ENCODE data around the gene YEATS4. TPM values are rescaled to one million over a fixed set of nuclear protein-coding genes. Genes with fewer than 3 reads are reported as not detected.

Gene YEATS4
- total RNA-seq, 1 experiment from 2014 or later, result 38.9 TPM

GRCh38 chr12:69417741-69418167, 58.2 kb downstream of the YEATS4 start:
- intact Hi-C loops (cut with micrococcal nuclease; ENCODE audit: unreplicated experiment), result no loop called here
- no peak overlapping the region for H3K27ac Mint-ChIP-seq (ENCODE audit: unreplicated experiment)
- H3K4me1 Mint-ChIP-seq (ENCODE audit: low read depth, unreplicated experiment), result peaks cover 19% of the 10 kb centered on the region
- H3K9me3 Mint-ChIP-seq (ENCODE audit: low read depth, unreplicated experiment), result peaks cover 3% of the 10 kb centered on the region
- no peak for TF ChIP-seq CTCF (IDR thresholded peaks at IDR 0.05; ENCODE audit: unreplicated experiment)
- no peaks in the 10 kb centered on the region for H3K27me3 Mint-ChIP-seq (ENCODE audit: unreplicated experiment)
- no peak for DNase-seq
- H3K36me3 Mint-ChIP-seq (ENCODE audit: insufficient read depth, unreplicated experiment), result no peaks in the 10 kb centered on the region
- CTCF ChIA-PET, result interaction anchor here (0.6 to 0.7 kb wide), 3 partner anchors 11 to 379 kb away, joined by 4 to 8 read pairs (median 4); no protein-coding TSS in a partner anchor
- no peak overlapping the region for H3K4me3 Mint-ChIP-seq (ENCODE audit: low read depth, unreplicated experiment)
- BruUV-seq (replicated peaks), result no TSS peak

- no peak for DNase-seq
- H3K27ac Mint-ChIP-seq (ENCODE audit: unreplicated experiment), result no peak overlapping the region
- intact Hi-C loops (cut with micrococcal nuclease; ENCODE audit: unreplicated experiment), result no loop called here
- no TSS peak for BruUV-seq (replicated peaks)
- CTCF ChIA-PET, result no interaction called here
- H3K36me3 Mint-ChIP-seq (ENCODE audit: insufficient read depth, unreplicated experiment), result no peaks in the 10 kb centered on the region
- H3K4me1 Mint-ChIP-seq (ENCODE audit: low read depth, unreplicated experiment), result peaks cover 19% of the 10 kb centered on the region
- no peak overlapping the region for H3K4me3 Mint-ChIP-seq (ENCODE audit: low read depth, unreplicated experiment)
- H3K27me3 Mint-ChIP-seq (ENCODE audit: unreplicated experiment), result no peaks in the 10 kb centered on the region
- peaks cover 3% of the 10 kb centered on the region for H3K9me3 Mint-ChIP-seq (ENCODE audit: low read depth, unreplicated experiment)
- TF ChIP-seq CTCF (IDR thresholded peaks at IDR 0.05; ENCODE audit: unreplicated experiment), result no peak
Observed at GRCh38 chr12:69419701-69420100, 60.2 kb downstream of the YEATS4 start.

- no peak for TF ChIP-seq CTCF (IDR thresholded peaks at IDR 0.05; ENCODE audit: unreplicated experiment)
- Mint-ChIP-seq H3K4me1 (ENCODE audit: low read depth, unreplicated experiment) (peaks cover 7% of the 10 kb centered on the region), H3K4me3 (ENCODE audit: low read depth, unreplicated experiment) (no peak overlapping the region), H3K9me3 (ENCODE audit: low read depth, unreplicated experiment) (peaks cover 3% of the 10 kb centered on the region), H3K27ac (ENCODE audit: unreplicated experiment) (no peak overlapping the region), H3K27me3 (ENCODE audit: unreplicated experiment) (no peaks in the 10 kb centered on the region), H3K36me3 (ENCODE audit: insufficient read depth, unreplicated experiment) (no peaks in the 10 kb centered on the region)
- DNase-seq, result no peak
- CTCF ChIA-PET, result no interaction called here
- intact Hi-C loops (cut with micrococcal nuclease; ENCODE audit: unreplicated experiment), result no loop called here
- no TSS peak for BruUV-seq (replicated peaks)
Observed at GRCh38 chr12:69421548-69421947, 62.0 kb downstream of the YEATS4 start.

GRCh38 chr12:69423037-69423905, 63.7 kb downstream of the YEATS4 start:
- no peak for DNase-seq
- Mint-ChIP-seq H3K4me1 (ENCODE audit: low read depth, unreplicated experiment) (peaks cover 7% of the 10 kb centered on the region), H3K36me3 (ENCODE audit: insufficient read depth, unreplicated experiment) (no peaks in the 10 kb centered on the region), H3K27ac (ENCODE audit: unreplicated experiment) (no peak overlapping the region), H3K9me3 (ENCODE audit: low read depth, unreplicated experiment) (peaks cover 3% of the 10 kb centered on the region), H3K27me3 (ENCODE audit: unreplicated experiment) (no peaks in the 10 kb centered on the region), H3K4me3 (ENCODE audit: low read depth, unreplicated experiment) (no peak overlapping the region)
- intact Hi-C loops (cut with micrococcal nuclease; ENCODE audit: unreplicated experiment), result no loop called here
- TF ChIP-seq CTCF (IDR thresholded peaks at IDR 0.05; ENCODE audit: unreplicated experiment), result no peak
- CTCF ChIA-PET, result no interaction called here
- BruUV-seq (replicated peaks), result no TSS peak

All from Calu3 (cell line).